Trophoblast cell (in vitro differentiated cells and primary cell): ENCODE data around the gene EPB41L5.
A peak's percentile ranks its signal among the peaks of the same experiment; 100 is the strongest.

Experiments
- DNase-seq, 2 donors: peaks; one replicate each; pipeline ENCODE4 v3.0.0-alpha.2; 2016
- H2AFZ ChIP-seq: 2 replicates; pipeline ENCODE4 v1.6.1; 2013; ENCODE audit warnings: low read length, moderate library complexity, mild to moderate bottlenecking; ENCODE audit not compliant: insufficient read depth, poor library complexity
- H2AK5ac ChIP-seq: 2 replicates; pipeline ENCODE4 v1.6.1; 2013; ENCODE audit warnings: mild to moderate bottlenecking, low read length
- H2BK120ac ChIP-seq: 2 replicates; pipeline ENCODE4 v1.6.1; 2013; ENCODE audit warnings: low read length, mild to moderate bottlenecking, moderate library complexity; ENCODE audit not compliant: insufficient read depth, poor library complexity
- H2BK12ac ChIP-seq: 2 replicates; pipeline ENCODE4 v1.6.1; 2013; ENCODE audit warnings: mild to moderate bottlenecking, low read length, moderate library complexity
- H2BK5ac ChIP-seq: 2 replicates; pipeline ENCODE4 v1.6.1; 2013; ENCODE audit warnings: low read length, low read depth, moderate library complexity, mild to moderate bottlenecking; ENCODE audit not compliant: poor library complexity
- H3K14ac ChIP-seq: 2 replicates; pipeline ENCODE4 v1.6.1; 2013; ENCODE audit warnings: mild to moderate bottlenecking, low read length
- H3K18ac ChIP-seq: 2 replicates; pipeline ENCODE4 v1.6.1; 2013; ENCODE audit warnings: mild to moderate bottlenecking, low read length
- H3K23ac ChIP-seq: 2 replicates; pipeline ENCODE4 v1.6.1; 2013; ENCODE audit warnings: low read length
- H3K27ac ChIP-seq: 2 replicates; pipeline ENCODE4 v1.5.1; 2013; ENCODE audit warnings: low read depth, mild to moderate bottlenecking, inconsistent platforms, low read length, moderate library complexity
- H3K27me3 ChIP-seq: 2 replicates; pipeline ENCODE4 v1.6.1; 2013; ENCODE audit warnings: inconsistent platforms, mild to moderate bottlenecking, low read length, moderate library complexity; ENCODE audit not compliant: insufficient read depth
- H3K36me3 ChIP-seq, 2 experiments: 1 replicate in 1 of 2; 2 replicates in 1 of 2; pipeline ENCODE4 v1.6.1; 2013; ENCODE audit warnings: low read length in 2 of 2, mild to moderate bottlenecking in 2 of 2, moderate library complexity in 1 of 2; ENCODE audit not compliant: insufficient read depth in 2 of 2, control insufficient read depth in 1 of 2
- H3K4ac ChIP-seq: 2 replicates; pipeline ENCODE4 v1.6.1; 2013; ENCODE audit warnings: low read depth, mild to moderate bottlenecking, low read length, moderate library complexity
- H3K4me1 ChIP-seq, 2 experiments: 1 replicate in 1 of 2; 2 replicates in 1 of 2; pipeline ENCODE4 v1.6.1; 2013; ENCODE audit warnings: low read length in 2 of 2, mild to moderate bottlenecking in 2 of 2, moderate library complexity in 1 of 2; ENCODE audit not compliant: insufficient read depth in 2 of 2, control insufficient read depth in 1 of 2
- H3K4me2 ChIP-seq: 2 replicates; pipeline ENCODE4 v1.6.1; 2013; ENCODE audit warnings: inconsistent platforms, mild to moderate bottlenecking, low read length, moderate library complexity
- H3K4me3 ChIP-seq: 2 replicates; pipeline ENCODE4 v1.5.1; 2013; ENCODE audit warnings: mild to moderate bottlenecking, low read depth, low read length, inconsistent platforms
- H3K79me1 ChIP-seq: one replicate; pipeline ENCODE4 v1.6.1; 2013; ENCODE audit warnings: low read length
- H3K79me2 ChIP-seq: 2 replicates; pipeline ENCODE4 v1.6.1; 2013; ENCODE audit warnings: low read length, mild to moderate bottlenecking; ENCODE audit not compliant: control insufficient read depth, insufficient read depth, poor library complexity
- H3K9ac ChIP-seq: 2 replicates; pipeline ENCODE4 v1.6.1; 2013; ENCODE audit warnings: mild to moderate bottlenecking, low read length
- H3K9me3 ChIP-seq: 2 replicates; pipeline ENCODE4 v1.6.1; 2013; ENCODE audit warnings: low read depth, mild to moderate bottlenecking, control low read depth, inconsistent platforms, low read length; ENCODE audit not compliant: insufficient read depth
- H4K12ac ChIP-seq: 2 replicates; pipeline ENCODE4 v1.6.1; 2013; ENCODE audit warnings: low read depth, mild to moderate bottlenecking, low read length, moderate library complexity
- H4K8ac ChIP-seq: 2 replicates; pipeline ENCODE4 v1.6.1; 2013; ENCODE audit warnings: low read depth, mild to moderate bottlenecking, low read length, moderate library complexity
- H4K91ac ChIP-seq: one replicate; pipeline ENCODE4 v1.6.1; 2013; ENCODE audit warnings: low read depth, mild to moderate bottlenecking, low read length, moderate library complexity
- WGBS: extraction: QIAGEN DNeasy Blood & Tissue Kit; methylation state at CpG from one replicate; pipeline ENCODE4 v1.1.7; 2013; ENCODE audit warnings: missing lambda C conversion rate; ENCODE audit not compliant: insufficient read length, insufficient coverage; ENCODE audit errors: extremely low coverage; 5-methylcytosine and 5-hydroxymethylcytosine counted together

Gene EPB41L5

DNA sequence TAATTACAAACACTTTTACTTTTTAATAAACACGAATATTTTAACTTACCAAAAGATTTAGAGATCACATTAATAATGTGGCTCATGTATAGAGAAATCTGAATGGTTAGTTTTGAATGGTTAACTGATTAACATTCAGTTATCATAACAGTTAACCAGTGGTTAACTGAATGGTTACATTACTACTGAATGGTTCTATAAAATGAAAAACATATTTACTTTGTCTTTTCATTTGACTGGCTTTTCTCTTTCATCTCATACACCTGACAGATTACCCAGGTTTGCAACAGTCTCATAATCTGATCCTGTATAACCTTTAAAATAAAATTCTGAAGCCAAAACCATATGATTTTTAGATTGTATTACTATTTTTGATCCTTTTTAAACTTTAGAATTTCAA is 91.9 kb downstream of the EPB41L5 start:
- Histone ChIP-seq H2AFZ (no peak overlapping the region), H3K27ac (no peak overlapping the region), H3K4me3 (no peak overlapping the region), H3K18ac (no peak overlapping the region), H4K91ac (no peak overlapping the region), H2BK120ac (no peak overlapping the region), H3K79me1 (no peaks in the 10 kb centered on the region), H3K4me1 (no peaks in the 10 kb centered on the region), H3K27me3 (no peaks in the 10 kb centered on the region), H3K79me2 (no peaks in the 10 kb centered on the region), H3K14ac (no peak overlapping the region), H4K8ac (no peak overlapping the region), H3K9ac (no peak overlapping the region), H2BK5ac (no peak overlapping the region), H2BK12ac (no peak overlapping the region), H4K12ac (no peak overlapping the region), H3K9me3 (no peaks in the 10 kb centered on the region), H3K4me2 (no peak overlapping the region), H2AK5ac (no peak overlapping the region), H3K36me3 (no peaks in the 10 kb centered on the region), H3K23ac (no peak overlapping the region), H3K4ac (no peak overlapping the region)
- DNase-seq = no peak
- no CpG with 5 or more reads among the region's 1 CpG for WGBS

DNA sequence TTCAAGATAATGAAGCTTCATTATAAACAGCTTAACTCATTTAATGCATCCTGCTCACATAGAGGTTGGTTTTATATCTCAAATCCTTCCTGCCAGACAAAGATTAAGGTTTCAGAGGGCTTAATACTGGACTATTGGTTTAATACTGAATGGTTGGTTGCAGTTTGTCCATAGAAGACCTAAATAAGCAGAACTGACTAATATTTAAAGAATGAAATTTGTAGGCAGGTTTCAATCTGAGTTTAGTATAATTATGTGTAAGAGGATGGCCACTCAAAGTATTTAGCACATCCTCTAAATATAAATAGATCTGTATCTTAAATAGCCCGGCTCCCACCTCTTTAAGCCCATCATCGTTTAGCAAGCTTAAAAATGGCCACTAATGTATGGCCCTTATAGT is 92.5 kb downstream of the EPB41L5 start:
- H4K12ac ChIP-seq = no peak overlapping the region
- DNase-seq = no peak
- H3K4ac ChIP-seq = no peak overlapping the region
- no peaks in the 10 kb centered on the region for H3K36me3 ChIP-seq
- H3K18ac ChIP-seq = no peak overlapping the region
- H3K79me2 ChIP-seq = no peaks in the 10 kb centered on the region
- H3K4me3 ChIP-seq = no peak overlapping the region
- H4K91ac ChIP-seq = no peak overlapping the region
- no peaks in the 10 kb centered on the region for H3K9me3 ChIP-seq
- H3K27me3 ChIP-seq = no peaks in the 10 kb centered on the region
- no peak overlapping the region for H3K23ac ChIP-seq
- no peak overlapping the region for H4K8ac ChIP-seq
- H2BK120ac ChIP-seq = no peak overlapping the region
- no peak overlapping the region for H3K14ac ChIP-seq
- WGBS = no CpG with 5 or more reads among the region's 2 CpGs
- H3K27ac ChIP-seq = no peak overlapping the region
- H2AFZ ChIP-seq = no peak overlapping the region
- no peaks in the 10 kb centered on the region for H3K4me1 ChIP-seq
- H3K4me2 ChIP-seq = no peak overlapping the region
- no peak overlapping the region for H2BK12ac ChIP-seq
- H2AK5ac ChIP-seq = no peak overlapping the region
- H3K9ac ChIP-seq = no peak overlapping the region
- H3K79me1 ChIP-seq = no peaks in the 10 kb centered on the region
- H2BK5ac ChIP-seq = no peak overlapping the region

DNA sequence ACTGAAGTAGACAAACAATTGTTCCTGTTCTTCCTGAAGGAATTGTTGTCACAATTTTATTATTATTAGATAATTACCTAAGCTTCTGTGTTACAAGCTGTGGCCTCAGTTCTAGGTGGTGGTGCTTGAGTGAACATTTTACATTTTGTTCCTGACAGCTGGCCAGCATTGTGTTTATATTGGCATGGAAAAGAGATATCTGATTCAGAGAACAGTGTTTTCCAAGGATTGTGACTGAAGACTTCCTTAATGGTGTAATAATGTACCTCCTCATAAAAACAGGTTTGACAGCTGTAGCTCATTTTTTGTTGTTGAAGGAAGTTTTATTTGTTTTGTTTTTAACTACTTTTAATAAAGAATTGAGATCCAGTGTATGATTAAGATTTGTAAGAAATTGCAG is 95.2 kb downstream of the EPB41L5 start:
- no peak overlapping the region for H3K9ac ChIP-seq
- H4K12ac ChIP-seq = no peak overlapping the region
- H3K9me3 ChIP-seq = no peaks in the 10 kb centered on the region
- no peaks in the 10 kb centered on the region for H3K79me1 ChIP-seq
- no peak overlapping the region for H2AK5ac ChIP-seq
- H3K79me2 ChIP-seq = no peaks in the 10 kb centered on the region
- DNase-seq = no peak
- no peak overlapping the region for H4K8ac ChIP-seq
- no peak overlapping the region for H3K4me3 ChIP-seq
- H3K14ac ChIP-seq = no peak overlapping the region
- H3K4me1 ChIP-seq = no peaks in the 10 kb centered on the region
- H3K4me2 ChIP-seq = no peak overlapping the region
- H2BK120ac ChIP-seq = no peak overlapping the region
- no peak overlapping the region for H3K4ac ChIP-seq
- H2AFZ ChIP-seq = no peak overlapping the region
- H3K23ac ChIP-seq = no peak overlapping the region
- H2BK5ac ChIP-seq = no peak overlapping the region
- H2BK12ac ChIP-seq = no peak overlapping the region
- H3K18ac ChIP-seq = no peak overlapping the region
- no peak overlapping the region for H4K91ac ChIP-seq
- no peaks in the 10 kb centered on the region for H3K27me3 ChIP-seq
- H3K36me3 ChIP-seq = no peaks in the 10 kb centered on the region
- no peak overlapping the region for H3K27ac ChIP-seq

DNA sequence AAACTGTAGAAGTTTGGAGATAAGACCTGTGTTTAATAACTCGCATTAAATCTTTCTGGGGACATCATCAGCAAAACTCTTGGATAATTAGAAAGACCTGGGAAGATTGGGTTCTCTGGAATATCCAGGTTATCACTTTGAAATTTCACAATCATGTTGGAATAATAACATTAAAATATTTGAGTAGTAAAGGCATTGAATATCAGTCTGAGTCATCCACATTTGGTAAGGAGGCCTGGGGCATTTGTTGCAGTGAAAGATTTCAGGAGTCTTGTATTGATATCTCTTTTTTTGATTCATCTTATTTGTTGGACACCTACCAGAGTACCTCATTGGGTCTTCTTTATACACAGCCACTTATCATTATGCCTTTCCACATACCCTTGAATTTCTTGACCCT is 95.9 kb downstream of the EPB41L5 start:
- H4K91ac ChIP-seq = no peak overlapping the region
- no peak overlapping the region for H4K12ac ChIP-seq
- H2BK5ac ChIP-seq = no peak overlapping the region
- no peak overlapping the region for H3K27ac ChIP-seq
- no peak overlapping the region for H3K23ac ChIP-seq
- no peak overlapping the region for H3K14ac ChIP-seq
- H2AK5ac ChIP-seq = no peak overlapping the region
- no peak overlapping the region for H3K4me2 ChIP-seq
- no peaks in the 10 kb centered on the region for H3K4me1 ChIP-seq
- H3K79me1 ChIP-seq = no peaks in the 10 kb centered on the region
- no peak overlapping the region for H3K18ac ChIP-seq
- no peak overlapping the region for H3K9ac ChIP-seq
- H3K27me3 ChIP-seq = no peaks in the 10 kb centered on the region
- H3K4me3 ChIP-seq = no peak overlapping the region
- no peaks in the 10 kb centered on the region for H3K79me2 ChIP-seq
- H3K9me3 ChIP-seq = no peaks in the 10 kb centered on the region
- no peak overlapping the region for H2BK120ac ChIP-seq
- DNase-seq = peak in 1 of 2 donors; percentile 20
- no CpG with 5 or more reads among the region's 1 CpG for WGBS
- H2BK12ac ChIP-seq = no peak overlapping the region
- no peak overlapping the region for H4K8ac ChIP-seq
- no peaks in the 10 kb centered on the region for H3K36me3 ChIP-seq
- no peak overlapping the region for H2AFZ ChIP-seq
- no peak overlapping the region for H3K4ac ChIP-seq
